DMS114 treated with DMSO at 0.1 percent for 48 hours (cell line): Measurements from ENCODE around the gene TPRKB.
"Not testable (repeated sequence)": the region's sequence is repeated elsewhere in the genome, so short reads cannot be mapped to it uniquely, and the experiment has no call there.

Source experiments
- DNase-seq: peaks from one replicate; lab custom pipeline; 2025; ENCODE audit not compliant: unreplicated experiment; lab: John Stamatoyannopoulos, UW

Gene TPRKB

DNA sequence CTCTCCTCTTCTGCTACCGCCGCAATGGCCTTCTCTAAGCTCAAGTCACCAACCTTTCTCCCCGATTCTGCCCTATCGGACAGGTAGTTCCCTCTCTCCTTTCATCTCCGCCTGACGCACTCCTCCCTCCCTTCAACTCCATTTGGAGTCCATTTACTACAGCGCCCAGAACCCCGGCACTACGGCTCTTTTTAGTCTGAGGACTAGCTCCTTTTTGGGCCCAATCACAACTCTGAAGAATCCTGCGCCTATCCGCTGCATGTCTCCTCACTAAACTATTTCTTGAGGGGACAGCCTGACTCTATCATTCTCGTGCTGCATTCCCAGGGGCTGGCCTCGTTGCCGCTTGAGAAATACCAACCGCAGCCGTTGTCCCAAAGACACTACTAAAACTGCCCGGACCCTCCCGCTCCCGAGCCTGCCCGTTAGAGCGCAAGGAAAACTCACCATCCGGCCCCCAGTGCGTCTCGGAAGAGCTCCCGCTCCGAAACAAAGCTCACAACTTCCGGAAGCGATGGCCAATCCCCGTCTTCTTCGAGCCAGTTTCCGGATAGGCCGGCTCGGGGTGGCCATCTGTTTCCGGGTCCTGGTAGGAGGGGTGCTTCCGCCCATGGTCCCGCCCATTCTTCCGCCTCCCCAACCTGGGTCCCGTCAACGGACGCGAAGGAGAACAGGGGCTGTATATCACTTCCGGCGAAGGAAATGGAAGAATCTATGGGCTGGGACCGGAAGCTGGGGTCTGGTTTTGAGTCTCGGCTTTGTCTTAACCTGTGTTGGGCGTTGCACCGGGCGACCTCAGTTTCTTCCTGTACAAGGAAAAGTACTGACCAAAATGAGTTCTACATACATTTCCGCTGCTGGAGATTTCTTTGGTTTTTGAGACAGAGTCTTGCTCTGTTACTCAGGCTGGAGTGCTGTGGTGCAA is at the start of gene TPRKB:
Gene TPRKB, minus strand, starts transcription at position 491 of the 925 bp plus-strand sequence. CDS start 2,776 bp downstream, outside the sequence.
- peak; percentile 98 for DNase-seq

DNA sequence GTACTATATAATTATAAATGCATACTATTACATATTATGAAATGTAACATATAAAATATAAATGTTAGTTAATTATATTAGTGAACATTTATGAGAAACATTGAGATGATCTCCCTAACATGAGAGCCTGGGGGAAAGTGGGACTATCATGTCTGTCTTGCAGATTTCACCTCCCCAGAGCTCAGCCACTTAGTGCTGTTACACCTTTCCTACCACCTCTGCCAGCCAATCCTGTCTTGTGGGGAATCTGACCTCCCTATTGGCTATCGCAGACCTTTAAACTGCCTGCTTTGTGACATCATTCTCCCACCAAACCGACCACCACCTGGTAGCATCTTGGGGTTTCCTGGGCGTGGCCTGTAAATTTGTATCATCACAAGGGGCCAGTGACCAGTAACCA is 46.7 kb upstream of the TPRKB start, which contains the start of gene C2orf78:
Gene C2orf78, plus strand, starts transcription at position 301 of the 400 bp plus-strand sequence. CDS start 127 bp downstream, outside the sequence.
- DNase-seq = not testable (repeated sequence)

DNA sequence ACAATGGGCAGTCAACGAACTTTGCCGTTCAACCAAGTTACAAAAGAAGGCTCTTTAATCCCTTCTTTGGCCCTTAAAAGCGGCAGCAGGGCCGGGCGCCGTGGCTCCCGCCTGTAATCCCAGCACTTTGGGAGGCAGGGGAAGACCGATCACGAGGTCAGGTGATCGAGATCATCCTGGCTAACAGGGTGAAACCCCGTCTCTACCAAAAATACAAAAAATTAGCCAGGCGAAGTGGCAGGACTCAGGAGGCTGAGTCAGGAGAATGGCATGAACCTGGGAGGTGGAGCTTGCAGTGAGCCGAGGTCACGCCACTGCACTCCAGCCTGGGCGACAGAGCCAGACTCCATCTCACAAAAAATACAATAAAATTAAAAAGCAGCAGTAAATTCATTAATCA is 46.3 kb upstream of the TPRKB start:
- not testable (repeated sequence) for DNase-seq

DNA sequence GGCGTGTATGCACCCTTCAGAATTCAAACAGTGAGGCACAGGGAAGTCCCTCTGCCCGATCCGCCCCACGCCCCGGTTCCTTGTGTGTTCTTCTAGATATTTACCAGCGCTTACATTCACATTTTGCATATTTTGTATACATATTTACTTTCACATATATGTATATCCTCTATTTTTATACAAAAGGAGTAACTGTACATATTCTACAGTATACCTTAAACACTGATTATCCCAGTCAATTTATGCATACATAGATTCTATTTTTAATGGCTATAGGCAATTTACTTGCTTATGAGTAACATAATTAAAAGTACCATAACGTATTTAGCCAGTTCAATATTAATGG is 43.1 kb upstream of the TPRKB start:
- DNase-seq = no peak

DNA sequence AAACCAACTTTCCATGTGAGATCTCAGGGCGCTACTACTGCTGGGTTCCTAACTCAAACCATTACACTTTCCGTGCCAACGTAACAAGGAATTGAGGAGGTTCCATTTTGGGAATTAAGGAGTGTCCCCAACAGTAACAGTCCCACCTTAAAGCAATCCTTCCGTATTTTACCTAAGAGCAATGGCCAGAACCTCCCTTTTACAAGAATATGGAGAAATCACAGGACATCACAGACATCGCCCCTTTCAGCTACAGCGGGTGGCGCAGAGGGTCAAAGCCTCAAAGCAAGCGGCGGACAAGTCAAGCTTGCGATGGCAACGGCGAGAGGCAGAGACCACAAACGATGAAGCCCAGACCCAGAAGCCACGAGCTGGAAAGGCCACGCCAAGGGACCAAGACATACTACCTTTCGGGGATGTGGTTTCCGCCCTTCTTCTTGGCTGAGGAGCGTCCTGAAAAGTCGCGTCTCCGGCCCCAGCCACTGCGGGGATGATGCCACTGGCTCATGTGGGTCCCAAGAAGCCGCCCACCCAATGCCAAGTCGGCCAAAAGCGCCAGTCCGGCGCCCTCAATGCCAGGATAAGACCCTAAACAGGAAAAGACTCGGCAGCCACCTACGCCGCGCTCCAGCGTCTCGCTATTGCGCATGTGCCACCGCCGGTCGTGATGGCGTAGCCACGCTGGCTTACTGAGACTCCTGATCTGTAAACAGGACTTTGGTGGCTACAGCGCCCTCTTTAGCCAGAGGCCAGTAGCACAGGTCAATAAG is 42.5 kb upstream of the TPRKB start, which contains the start of gene DUSP11:
Gene DUSP11, minus strand, starts transcription at position 637 of the 770 bp plus-strand sequence. Its CDS starts 129 bp downstream, at position 508.
- peak; percentile 89 for DNase-seq

DNA sequence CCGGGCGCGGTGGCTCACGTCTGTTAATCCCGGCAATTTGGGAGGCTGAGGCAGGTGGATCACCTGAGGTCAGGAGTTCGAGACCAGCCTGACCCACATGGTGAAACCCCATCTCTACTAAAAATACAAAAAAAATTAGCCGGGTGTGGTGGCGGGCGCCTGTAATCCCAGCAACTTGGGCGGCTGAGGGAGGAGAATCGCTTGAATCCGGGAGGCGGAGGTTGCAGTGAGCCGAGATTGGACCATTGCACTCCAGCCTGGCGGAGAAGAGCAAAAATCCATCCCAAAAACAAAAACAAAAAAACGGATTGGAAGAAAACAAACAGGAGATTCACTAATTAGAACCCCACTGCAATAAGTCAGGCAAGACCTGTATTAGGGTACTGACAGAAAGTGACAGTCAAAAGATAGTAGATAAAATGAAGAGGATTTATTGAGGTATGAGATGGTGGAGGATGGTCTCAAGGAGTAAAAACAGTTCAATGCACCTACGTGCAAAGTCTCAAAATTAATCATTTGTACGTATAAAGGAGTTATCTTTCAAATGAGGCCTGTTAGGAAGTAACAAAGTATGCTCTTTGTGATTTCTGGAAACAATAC is 41.8 kb upstream of the TPRKB start:
- DNase-seq = not testable (repeated sequence)

DNA sequence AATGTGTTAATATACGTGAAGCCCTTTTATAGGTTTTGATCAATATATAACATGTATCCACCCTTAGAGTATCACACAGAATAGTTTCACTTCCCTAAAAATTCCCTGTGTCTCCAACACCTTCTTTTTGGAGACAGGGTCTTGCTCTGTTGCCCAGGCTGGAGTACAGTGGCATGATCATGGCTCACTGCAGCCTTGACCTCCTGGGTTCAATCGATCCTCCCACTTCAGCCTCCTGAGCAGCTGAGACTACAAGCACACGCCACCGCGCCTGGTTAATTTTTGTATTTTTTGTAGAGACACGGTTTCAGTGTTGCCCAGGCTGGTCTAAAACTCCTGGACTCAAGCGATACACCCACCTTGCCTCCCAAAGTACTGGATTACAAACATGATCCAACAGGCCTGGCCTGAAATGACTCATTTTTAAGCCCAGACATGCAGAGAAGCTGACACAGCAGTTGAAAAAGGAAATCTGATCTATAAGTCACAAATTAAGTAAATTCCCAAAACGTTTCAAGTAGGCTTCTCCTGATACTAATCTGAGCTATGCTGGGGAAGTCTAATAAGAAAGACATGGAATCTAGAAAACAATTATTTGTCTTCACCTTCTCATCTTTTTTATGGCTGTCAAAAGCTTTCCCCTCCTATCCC is 39.8 kb upstream of the TPRKB start:
- no peak for DNase-seq

DNA sequence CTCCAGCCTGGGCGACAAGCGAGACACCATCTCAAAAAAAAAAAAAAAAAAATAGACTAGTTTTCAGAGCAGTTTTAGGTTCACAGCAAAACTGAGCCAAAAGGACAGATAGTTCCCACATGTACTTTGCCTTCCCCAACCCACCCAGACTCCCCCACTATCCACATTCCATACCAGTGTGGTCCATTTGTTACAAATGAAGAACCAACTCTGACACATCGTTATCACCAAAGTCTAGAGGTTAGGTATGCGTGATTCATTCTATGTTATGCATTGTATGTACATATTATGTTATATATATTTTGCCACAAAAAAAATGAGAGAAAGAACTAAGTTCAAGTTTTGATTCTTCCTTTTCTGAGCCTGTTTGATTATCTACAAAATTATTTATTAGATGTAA is 39.2 kb upstream of the TPRKB start:
- DNase-seq = no peak

DNA sequence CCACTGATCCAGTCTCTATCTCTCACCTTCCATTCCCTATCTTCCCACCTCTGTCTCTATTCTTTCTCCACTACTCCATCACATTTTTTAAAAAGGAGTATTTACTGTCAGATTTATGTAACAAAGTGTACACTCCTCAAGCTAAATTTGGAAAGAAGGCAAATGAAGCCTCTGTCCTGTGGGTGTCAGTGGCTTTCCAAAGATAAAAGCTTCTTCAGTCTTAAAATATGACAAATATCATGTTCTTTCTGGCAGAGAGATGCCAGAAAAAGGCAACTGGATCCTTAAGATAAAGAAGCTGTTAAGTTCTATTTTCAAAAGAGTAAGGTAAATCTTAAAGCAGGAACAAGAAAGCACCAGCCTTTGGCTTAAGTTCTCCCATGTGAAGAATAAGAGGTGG is 35.7 kb upstream of the TPRKB start:
- no peak for DNase-seq

DNA sequence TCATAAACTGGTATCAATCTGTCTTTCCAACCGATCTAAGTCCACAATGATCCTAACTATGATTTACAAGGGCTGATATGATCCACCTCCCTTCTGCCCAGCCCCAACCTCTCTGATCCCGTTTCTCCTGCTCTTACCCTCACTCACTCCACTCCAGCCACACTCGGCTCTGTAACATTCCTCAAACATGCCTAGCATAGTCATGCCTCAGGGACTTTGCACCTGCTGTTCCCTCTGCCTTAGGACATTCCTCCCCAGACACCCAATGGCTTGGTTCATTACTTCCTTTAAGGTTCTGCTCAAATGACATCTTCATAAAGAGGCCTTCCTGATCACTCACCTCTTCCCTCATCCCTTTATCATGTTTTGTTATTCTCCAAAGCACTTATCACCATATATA is 33.6 kb upstream of the TPRKB start:
- no peak for DNase-seq

DNA sequence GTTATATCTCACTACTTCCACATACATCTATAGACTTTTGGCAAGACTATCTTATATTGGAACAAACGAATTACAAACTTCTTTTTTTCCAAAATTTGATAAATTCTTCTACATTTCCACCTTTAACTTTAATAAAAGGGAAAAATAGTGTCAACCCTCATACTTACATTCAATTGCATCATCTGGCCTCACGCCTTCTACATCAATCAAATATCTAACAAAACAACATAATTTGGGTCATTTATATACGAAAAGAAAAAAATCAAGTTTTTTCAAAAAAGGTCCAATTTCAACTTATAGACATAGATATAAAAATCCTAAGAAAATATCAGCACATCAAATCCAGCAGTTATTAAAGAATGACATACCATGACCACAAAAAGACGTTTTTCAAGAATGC is 29.8 kb upstream of the TPRKB start:
- no peak for DNase-seq

DNA sequence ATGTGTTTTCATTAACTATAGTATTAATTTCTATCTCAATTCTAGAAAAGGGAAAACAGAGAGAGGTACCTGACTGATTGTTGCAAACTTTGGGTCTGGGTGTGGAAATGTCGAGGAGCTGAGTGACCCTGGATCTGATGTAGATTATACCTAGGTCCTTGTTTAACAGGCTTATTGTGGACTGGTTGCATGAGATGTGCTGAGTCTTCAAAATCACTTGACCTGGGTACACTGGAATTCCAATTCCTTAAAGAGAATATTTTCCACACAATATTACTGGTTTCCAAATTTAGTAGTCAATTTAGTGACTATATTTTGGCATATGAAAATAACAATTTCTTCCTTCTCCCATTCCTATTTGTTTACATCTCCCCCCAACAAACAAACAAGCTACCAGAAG is 29.2 kb upstream of the TPRKB start:
- no peak for DNase-seq

DNA sequence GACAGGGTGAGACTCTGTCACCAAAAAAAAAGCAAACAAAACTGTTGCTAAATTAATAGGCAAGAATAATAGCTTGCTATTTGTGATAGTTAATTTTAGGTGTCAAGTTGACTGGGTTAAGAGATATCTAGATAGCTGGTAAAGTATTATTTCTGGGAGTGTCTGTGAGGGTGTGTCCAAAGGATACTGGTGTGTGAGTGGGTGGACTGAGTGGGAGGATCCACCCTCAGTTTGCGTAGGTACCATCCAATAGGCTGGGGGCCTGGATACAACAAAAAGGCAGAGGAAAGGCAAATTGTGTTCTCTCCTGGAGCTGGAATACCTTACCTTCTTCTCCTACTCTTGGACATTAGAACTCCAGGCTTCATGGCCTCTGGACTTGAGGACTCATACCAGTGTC is 27.8 kb upstream of the TPRKB start:
- no peak for DNase-seq

DNA sequence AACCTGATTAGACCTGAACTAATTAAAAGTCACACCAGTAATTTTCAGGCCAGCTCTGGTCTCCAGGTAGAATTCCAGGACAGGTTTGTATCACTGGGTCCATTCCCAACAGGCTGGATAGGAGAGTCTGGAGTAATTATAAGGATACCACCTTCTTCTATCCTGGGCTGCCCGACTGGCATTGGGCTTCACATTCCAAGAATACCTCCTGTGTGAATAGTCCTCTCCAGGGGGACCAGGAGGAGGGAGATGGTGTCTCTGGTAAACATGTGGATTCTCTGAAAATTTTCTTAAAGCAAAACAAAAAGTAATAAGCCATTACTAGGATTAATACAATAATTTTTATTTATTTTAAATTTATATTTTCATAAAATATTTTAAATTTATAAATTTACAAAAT is 25.4 kb upstream of the TPRKB start:
- DNase-seq = no peak

DNA sequence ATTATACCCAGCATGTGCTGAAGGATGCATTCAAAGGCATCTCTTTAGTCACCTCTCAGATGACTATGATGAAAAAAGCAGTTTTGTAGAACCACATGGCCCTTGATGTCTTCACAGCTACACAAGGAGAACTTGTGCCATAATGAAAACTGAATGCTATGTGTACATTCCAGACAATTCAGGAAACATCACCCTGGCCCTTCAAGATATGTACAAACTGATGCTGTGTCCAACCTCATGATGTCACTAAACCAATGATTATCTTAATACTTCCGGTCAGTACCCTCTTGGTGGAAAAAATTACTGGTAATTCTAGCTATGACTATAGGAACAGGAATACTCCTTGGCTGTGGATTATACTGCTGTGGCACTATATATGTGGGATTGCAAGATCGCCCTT is 22.8 kb upstream of the TPRKB start:
- no peak for DNase-seq

DNA sequence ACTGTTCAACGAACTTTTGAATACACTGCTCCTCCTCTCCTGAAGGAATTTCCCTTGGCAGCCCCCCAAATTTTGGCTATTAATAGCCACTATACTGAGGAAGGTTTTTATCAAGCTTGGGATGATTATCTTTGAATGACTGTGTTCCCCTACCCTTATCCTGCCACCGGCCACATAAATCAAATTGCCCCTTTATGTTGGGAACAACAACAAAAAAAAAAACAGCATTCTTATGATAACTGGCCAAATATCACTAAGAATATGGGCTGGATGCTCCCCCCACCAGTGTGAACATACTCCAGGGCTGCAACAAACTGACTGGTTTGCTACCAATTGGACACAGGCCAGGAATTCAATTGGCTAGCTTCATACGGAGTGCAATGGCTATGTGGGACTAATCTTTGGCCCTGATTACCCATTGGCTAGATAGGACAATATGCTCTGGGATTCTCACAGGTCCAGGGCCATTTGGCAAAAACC is 22.2 kb upstream of the TPRKB start:
- no peak for DNase-seq

DNA sequence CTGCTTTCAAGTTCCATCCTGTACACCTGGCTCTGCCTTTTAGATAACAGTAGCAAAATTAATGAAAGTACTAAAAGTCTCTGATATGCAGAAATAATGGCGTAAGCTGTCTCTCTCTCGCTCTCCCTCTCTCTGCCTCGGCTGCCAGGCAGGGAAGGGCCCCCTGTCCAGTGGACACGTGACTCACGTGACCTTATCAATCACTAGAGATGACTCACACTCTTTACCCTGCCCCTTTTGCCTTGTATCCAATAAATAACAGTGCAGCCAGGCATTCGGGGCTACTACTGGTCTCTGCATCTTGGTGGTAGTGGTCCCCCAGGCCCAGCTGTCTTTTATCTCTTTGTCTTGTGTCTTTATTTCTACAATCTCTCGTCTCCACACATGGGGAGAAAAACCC is 17.2 kb upstream of the TPRKB start:
- DNase-seq = not testable (repeated sequence)

DNA sequence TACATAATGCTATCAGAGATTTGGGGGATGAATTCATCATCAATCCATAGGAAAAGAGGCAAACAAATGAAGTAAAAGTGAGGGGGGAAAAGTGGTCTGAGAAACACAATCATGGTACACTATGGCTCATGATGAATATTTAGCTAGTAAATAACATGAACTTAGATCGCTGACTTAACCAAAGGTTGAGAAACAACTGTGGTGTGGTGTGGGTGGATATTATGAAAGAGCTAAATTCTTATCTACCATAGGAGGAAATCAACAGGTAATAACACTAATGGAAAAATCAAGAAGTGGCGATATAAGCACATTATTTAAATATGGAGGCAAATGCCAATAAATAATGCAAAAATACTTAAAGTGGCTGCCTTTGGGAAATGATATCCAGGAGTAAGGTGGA is 12.2 kb upstream of the TPRKB start:
- no peak for DNase-seq

DNA sequence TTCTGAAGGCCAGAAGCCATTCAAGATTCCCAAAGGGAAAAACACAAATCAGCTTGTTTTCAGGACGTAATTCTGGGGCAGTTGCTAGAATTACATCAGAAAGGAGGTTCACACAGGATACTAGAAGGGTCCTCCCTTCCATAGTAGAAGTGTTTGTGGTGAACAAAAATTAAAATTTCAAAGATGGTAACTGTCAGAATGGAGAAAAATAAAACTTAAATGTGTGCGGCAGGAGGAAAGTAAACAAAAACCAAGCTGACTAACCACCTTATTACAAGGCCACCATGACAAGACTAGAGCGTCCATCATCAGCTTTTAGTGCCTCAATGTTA is 9.7 kb upstream of the TPRKB start:
- no peak for DNase-seq

DNA sequence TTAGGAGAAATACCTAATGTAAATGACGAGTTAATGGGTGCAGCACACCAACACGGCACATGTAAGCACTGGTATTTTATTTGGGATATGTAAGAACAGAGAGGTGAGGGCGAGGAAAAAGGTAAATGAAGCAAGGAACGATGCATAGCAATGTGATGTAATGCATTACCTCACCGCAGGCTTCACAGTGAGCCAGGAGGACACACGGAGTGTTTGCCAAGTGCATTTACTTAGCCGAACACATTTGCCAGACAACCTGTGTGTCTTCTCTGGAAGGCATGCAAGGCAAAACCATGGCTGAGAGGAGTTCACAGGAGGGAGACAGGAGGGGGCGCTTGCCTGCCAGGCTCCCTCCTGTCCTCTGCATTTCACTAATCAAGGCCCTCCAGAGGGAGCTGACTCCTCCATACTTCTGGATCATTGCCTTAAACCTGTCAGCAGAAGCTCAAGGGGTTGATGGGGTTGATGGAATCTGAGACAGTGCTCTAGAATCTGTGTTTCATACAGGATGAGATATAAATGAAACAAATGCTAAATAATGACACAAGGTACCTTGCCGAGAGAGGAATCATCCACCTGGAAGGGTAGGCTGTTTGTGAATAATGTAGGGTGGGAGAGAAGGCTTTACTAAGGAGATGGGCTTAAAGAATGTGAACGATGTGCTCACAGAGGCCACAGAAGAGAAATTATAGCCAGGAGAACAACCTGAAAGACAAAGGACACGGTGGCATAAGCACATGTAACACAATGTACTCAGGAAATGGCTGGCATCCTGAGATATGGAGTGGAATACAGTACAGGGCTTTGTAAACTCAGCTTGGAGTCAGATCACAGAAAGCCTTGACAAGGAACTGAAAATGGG is 9.1 kb upstream of the TPRKB start:
- no peak for DNase-seq
